Effector memory CD8-positive, alpha-beta T cell (primary cell): ENCODE measurements around the gene KRT32.
A peak's percentile ranks its signal among the peaks of the same experiment; 100 is the strongest.

ENCODE experiments used
- ATAC-seq: fragments of 150-1000 bp; cut with Tn5 transposase; replicated peaks from 2 replicates; pipeline ENCODE4 v1.10.0; 2021; ENCODE audit warnings: mild to moderate bottlenecking, moderate library complexity
- DNase-seq, 3 experiments: peaks; one replicate each; pipeline ENCODE4 v3.0.0; 2021
- H3K27ac Mint-ChIP-seq, 2 donors: one replicate each; pipeline ENCODE4 v1.8.0; 2022; ENCODE audit warnings: mild to moderate bottlenecking in 2 of 2, mixed read lengths in 2 of 2, moderate library complexity in 2 of 2
- H3K27me3 Mint-ChIP-seq, 2 donors: one replicate each; pipeline ENCODE4 v1.8.0; 2022; ENCODE audit warnings: mixed read lengths in 2 of 2
- H3K36me3 Mint-ChIP-seq: one replicate; pipeline ENCODE4 v1.8.0; 2022; ENCODE audit warnings: mild to moderate bottlenecking, moderate library complexity, mixed read lengths; ENCODE audit not compliant: insufficient read depth
- H3K4me1 Mint-ChIP-seq, 2 donors: one replicate each; pipeline ENCODE4 v1.8.0; 2022; ENCODE audit warnings: low read depth in 2 of 2, mixed read lengths in 2 of 2
- H3K4me3 Mint-ChIP-seq, 2 donors: one replicate each; pipeline ENCODE4 v1.8.0; 2022; ENCODE audit warnings: mild to moderate bottlenecking in 2 of 2, mixed read lengths in 2 of 2, moderate library complexity in 2 of 2
- H3K9me3 Mint-ChIP-seq, 2 donors: one replicate each; pipeline ENCODE4 v1.8.0; 2022; ENCODE audit warnings: mixed read lengths in 2 of 2
- total RNA-seq, 9 experiments: gene quantifications; one replicate each; lab custom pipeline; 2026; lab: John Stamatoyannopoulos, UW

Gene KRT32
- 0 reads per million in 9 experiments for total RNA-seq

GRCh38 chr17:41466988-41467387, at the start of gene KRT32:
Gene KRT32, minus strand, starts transcription at chr17:41467386. Its CDS starts 61 bp downstream, at chr17:41467325.
- H3K36me3 Mint-ChIP-seq = no peaks in the 10 kb centered on the region
- no peak within 1 kb of the TSS for H3K27ac Mint-ChIP-seq
- no peaks in the 10 kb centered on the region for H3K4me1 Mint-ChIP-seq
- H3K9me3 Mint-ChIP-seq = no peaks in the 10 kb centered on the region
- ATAC-seq (no peak), DNase-seq (no peak)
- peaks cover 34 to 50% of the 10 kb centered on the region in 2 donors for H3K27me3 Mint-ChIP-seq
- H3K4me3 Mint-ChIP-seq = no peak within 1 kb of the TSS

GRCh38 chr17:41516830-41517283, 49.7 kb upstream of the KRT32 start:
- no peaks in the 10 kb centered on the region for H3K9me3 Mint-ChIP-seq
- ATAC-seq (no peak), DNase-seq (no peak)
- no peak overlapping the region for H3K27ac Mint-ChIP-seq
- peaks cover 31 to 82% of the 10 kb centered on the region in 2 donors for H3K27me3 Mint-ChIP-seq
- H3K36me3 Mint-ChIP-seq = no peaks in the 10 kb centered on the region
- H3K4me1 Mint-ChIP-seq = no peaks in the 10 kb centered on the region
- no peak overlapping the region for H3K4me3 Mint-ChIP-seq

- H3K4me1 Mint-ChIP-seq = no peaks in the 10 kb centered on the region
- H3K36me3 Mint-ChIP-seq = no peaks in the 10 kb centered on the region
- no peak for DNase-seq
- no peak overlapping the region for H3K4me3 Mint-ChIP-seq
- peaks cover 31 to 76% of the 10 kb centered on the region in 2 donors for H3K27me3 Mint-ChIP-seq
- ATAC-seq = no peak
- no peaks in the 10 kb centered on the region for H3K9me3 Mint-ChIP-seq
- H3K27ac Mint-ChIP-seq = no peak overlapping the region
These were observed 49.1 kb upstream of the KRT32 start for GRCh38 chr17:41516147-41516829.

- Mint-ChIP-seq H3K9me3 (no peaks in the 10 kb centered on the region), H3K4me1 (no peaks in the 10 kb centered on the region), H3K36me3 (no peaks in the 10 kb centered on the region), H3K27me3 (peaks cover 20 to 59% of the 10 kb centered on the region in 2 donors), H3K27ac (peak overlapping the region in 1 of 2 donors; percentile 29), H3K4me3 (no peak overlapping the region)
- ATAC-seq (no peak), DNase-seq (no peak)
These were observed 46.0 kb upstream of the KRT32 start for GRCh38 chr17:41513168-41513547.

- no peak overlapping the region for H3K4me3 Mint-ChIP-seq
- no peak for ATAC-seq
- DNase-seq = no peak
- peaks cover 17 to 54% of the 10 kb centered on the region in 2 donors for H3K27me3 Mint-ChIP-seq
- H3K9me3 Mint-ChIP-seq = no peaks in the 10 kb centered on the region
- no peak overlapping the region for H3K27ac Mint-ChIP-seq
- no peaks in the 10 kb centered on the region for H3K4me1 Mint-ChIP-seq
- no peaks in the 10 kb centered on the region for H3K36me3 Mint-ChIP-seq
These were observed 45.5 kb upstream of the KRT32 start for GRCh38 chr17:41512546-41513167.

GRCh38 chr17:41511716-41512115, 44.5 kb upstream of the KRT32 start:
- Mint-ChIP-seq H3K27me3 (peaks cover 12 to 44% of the 10 kb centered on the region in 2 donors), H3K36me3 (no peaks in the 10 kb centered on the region), H3K4me3 (no peak overlapping the region), H3K4me1 (no peaks in the 10 kb centered on the region), H3K9me3 (no peaks in the 10 kb centered on the region), H3K27ac (no peak overlapping the region)
- no peak for DNase-seq
- ATAC-seq = no peak

- H3K36me3 Mint-ChIP-seq = no peaks in the 10 kb centered on the region
- ATAC-seq = no peak
- no peaks in the 10 kb centered on the region for H3K9me3 Mint-ChIP-seq
- DNase-seq = no peak
- H3K4me1 Mint-ChIP-seq = no peaks in the 10 kb centered on the region
- peaks cover 12 to 38% of the 10 kb centered on the region in 2 donors for H3K27me3 Mint-ChIP-seq
- H3K4me3 Mint-ChIP-seq = no peak overlapping the region
- H3K27ac Mint-ChIP-seq = no peak overlapping the region
These were observed 43.9 kb upstream of the KRT32 start for GRCh38 chr17:41511116-41511515.

GRCh38 chr17:41510251-41511065, 43.3 kb upstream of the KRT32 start:
- no peak for DNase-seq
- H3K36me3 Mint-ChIP-seq = no peaks in the 10 kb centered on the region
- H3K27me3 Mint-ChIP-seq = peaks cover 12 to 32% of the 10 kb centered on the region in 2 donors
- H3K27ac Mint-ChIP-seq = no peak overlapping the region
- H3K4me3 Mint-ChIP-seq = no peak overlapping the region
- ATAC-seq = no peak
- no peaks in the 10 kb centered on the region for H3K4me1 Mint-ChIP-seq
- no peaks in the 10 kb centered on the region for H3K9me3 Mint-ChIP-seq

GRCh38 chr17:41507315-41507880, 40.2 kb upstream of the KRT32 start:
- no peak overlapping the region for H3K4me3 Mint-ChIP-seq
- no peaks in the 10 kb centered on the region for H3K9me3 Mint-ChIP-seq
- H3K27me3 Mint-ChIP-seq = peaks cover 5 to 13% of the 10 kb centered on the region in 2 donors
- no peak overlapping the region for H3K27ac Mint-ChIP-seq
- H3K4me1 Mint-ChIP-seq = no peaks in the 10 kb centered on the region
- no peaks in the 10 kb centered on the region for H3K36me3 Mint-ChIP-seq
- ATAC-seq (no peak), DNase-seq (no peak)

- Mint-ChIP-seq H3K9me3 (no peaks in the 10 kb centered on the region), H3K4me1 (no peaks in the 10 kb centered on the region), H3K27ac (no peak overlapping the region), H3K4me3 (no peak overlapping the region), H3K36me3 (no peaks in the 10 kb centered on the region), H3K27me3 (peaks cover 6 to 15% of the 10 kb centered on the region in 2 donors)
- no peak for DNase-seq
- no peak for ATAC-seq
These were observed 38.9 kb upstream of the KRT32 start for GRCh38 chr17:41505809-41506767.

- Mint-ChIP-seq H3K27me3 (peaks cover 8 to 15% of the 10 kb centered on the region in 2 donors), H3K36me3 (no peaks in the 10 kb centered on the region), H3K27ac (no peak within 1 kb of the TSS), H3K9me3 (no peaks in the 10 kb centered on the region), H3K4me3 (no peak within 1 kb of the TSS), H3K4me1 (no peaks in the 10 kb centered on the region)
- ATAC-seq (no peak), DNase-seq (no peak)
These were observed 38.0 kb upstream of the KRT32 start, which contains the start of gene KRT13 for GRCh38 chr17:41505007-41505808. Gene KRT13, minus strand, starts transcription at chr17:41505612. Its CDS starts 62 bp downstream, at chr17:41505550.
